ENCODE data around the gene METTL13. TPM values are rescaled to one million over a fixed set of nuclear protein-coding genes. Genes with fewer than 3 reads are reported as not detected.

METTL13 gene
- total RNA-seq, 1 donor = 13.0 TPM

- TF ChIP-seq CTCF (IDR thresholded peaks at IDR 0.05; ENCODE audit: insufficient read depth, low read depth, low read length) = no peak
- no peak overlapping the region for H3K4me3 ChIP-seq (ENCODE audit: low read depth, low read length)
- DNase-seq (ENCODE audit: low read depth) = no peak
These were observed 17.7 kb upstream of the METTL13 start for GRCh38 chr1:171763764-171764163.

- TF ChIP-seq CTCF (IDR thresholded peaks at IDR 0.05; ENCODE audit: insufficient read depth, low read depth, low read length) = no peak
- H3K4me3 ChIP-seq (ENCODE audit: low read depth, low read length) = no peak overlapping the region
- DNase-seq (ENCODE audit: low read depth) = no peak
These were observed 12.3 kb upstream of the METTL13 start for GRCh38 chr1:171769171-171769570.

GRCh38 chr1:171769754-171770153 lies 11.7 kb upstream of the METTL13 start:
- no peak overlapping the region for H3K4me3 ChIP-seq (ENCODE audit: low read depth, low read length)
- DNase-seq (ENCODE audit: low read depth) = no peak
- TF ChIP-seq CTCF (IDR thresholded peaks at IDR 0.05; ENCODE audit: insufficient read depth, low read depth, low read length) = no peak

GRCh38 chr1:171772312-171772711 lies 9.1 kb upstream of the METTL13 start:
- no peak overlapping the region for H3K4me3 ChIP-seq (ENCODE audit: low read depth, low read length)
- TF ChIP-seq CTCF (IDR thresholded peaks at IDR 0.05; ENCODE audit: insufficient read depth, low read depth, low read length) = no peak
- DNase-seq (ENCODE audit: low read depth) = no peak

- TF ChIP-seq CTCF (IDR thresholded peaks at IDR 0.05; ENCODE audit: insufficient read depth, low read depth, low read length) = no peak
- H3K4me3 ChIP-seq (ENCODE audit: low read depth, low read length) = peak overlapping the region; percentile 66
- no peak for DNase-seq (ENCODE audit: low read depth)
These were observed 781 bp upstream of the METTL13 start for GRCh38 chr1:171780583-171781175.

GRCh38 chr1:171783816-171784530 lies 2.5 kb downstream of the METTL13 start:
- no peak for TF ChIP-seq CTCF (IDR thresholded peaks at IDR 0.05; ENCODE audit: insufficient read depth, low read depth, low read length)
- H3K4me3 ChIP-seq (ENCODE audit: low read depth, low read length) = no peak overlapping the region
- DNase-seq (ENCODE audit: low read depth) = no peak
